ENCODE results near the gene MCEMP1. TPM values are rescaled to one million over a fixed set of nuclear protein-coding genes. Genes with fewer than 3 reads are reported as not detected.
A peak's percentile ranks its signal among the peaks of the same experiment; 100 is the strongest.

MCEMP1 gene
- total and polyA plus RNA-seq, 2 of the 13 experiments (the other 11 are each of a cell fraction or from before 2014, with no cell fraction given), result not detected

- intact Hi-C loops (cut with micrococcal nuclease; ENCODE audit: unreplicated experiment) (no loop called here), in situ Hi-C loops (cut with HindIII; ENCODE audit: extremely low pct_ligation_motif_present, low pct_unique_long_range_greater_than_20kb) (no loop called here)
- no TSS peak for BruUV-seq (replicated peaks)
- peaks cover 9% of the 10 kb centered on the region for H3K79me2 ChIP-seq (ENCODE audit: insufficient read depth, low read length)
- ChIA-PET CTCF (ENCODE audit: low intra/inter-chr PET ratio, low total read pairs) (no interaction called here), POLR2A (interaction anchor here (1.0 kb wide), 1 partner anchor 40 kb away, joined by 5 read pairs; the partner anchor contains the start of gene CAMSAP3)
- H3K36me3 ChIP-seq (replicated peaks in 1 of 2; ENCODE audit: control insufficient read depth in 1 of 2, insufficient read depth in 2 of 2, low read length in 2 of 2), result peaks cover 0 to 1% of the 10 kb centered on the region in 2 experiments; a peak in 2 of 5 replicates
- no peaks in the 10 kb centered on the region for H3K9me3 ChIP-seq (ENCODE audit: low read length)
- H3K9ac ChIP-seq (ENCODE audit: insufficient read depth, low read depth, low read length), result no peak overlapping the region
- FAIRE-seq (no peak), ATAC-seq (no peak), DNase-seq (ENCODE audit: low spot score) (no peak)
- no peak for TF ChIP-seq ZSCAN21 (CRISPR knock-in tag; IDR thresholded peaks at IDR 0.05; ENCODE audit: borderline replicate concordance)
- TF ChIP-seq GATA4 (IDR thresholded peaks at IDR 0.05; ENCODE audit: borderline replicate concordance, low read depth), result no peak
- no peak for TF ChIP-seq ZNF124 (CRISPR knock-in tag; IDR thresholded peaks at IDR 0.05)
- no peak for TF ChIP-seq POLR2G (IDR thresholded peaks at IDR 0.05; ENCODE audit: low read depth, low read length)
- TF ChIP-seq SP5 (CRISPR knock-in tag; IDR thresholded peaks at IDR 0.05; ENCODE audit: borderline replicate concordance, low read depth), result no peak
- no peak for TF ChIP-seq ZNF446 (CRISPR knock-in tag; IDR thresholded peaks at IDR 0.05)
- no peak for TF ChIP-seq ETS1 (CRISPR knock-in tag; IDR thresholded peaks at IDR 0.05)
- no peak for TF ChIP-seq DZIP1 (CRISPR knock-in tag; IDR thresholded peaks at IDR 0.05)
- peaks cover 28% of the 10 kb centered on the region for H3K4me1 ChIP-seq (ENCODE audit: insufficient read depth, low read length)
- H3K4me2 ChIP-seq (ENCODE audit: low read depth, low read length), result peak overlapping the region; percentile 60
- H3K27ac ChIP-seq (ENCODE audit: extremely low read length, insufficient read depth, low read length), result no peak overlapping the region
- H3K27me3 ChIP-seq (ENCODE audit: control insufficient read depth in 1 of 2, insufficient read depth in 2 of 2, low read length in 2 of 2), result no peaks in the 10 kb centered on the region; a peak in 1 of 5 replicates
- H4K20me1 ChIP-seq (ENCODE audit: insufficient read depth, low read length), result no peaks in the 10 kb centered on the region; the same call in 1 of the 2 replicates
- no peak overlapping the region for H3K4me3 ChIP-seq (replicated peaks in 1 of 3; ENCODE audit: insufficient read depth in 1 of 3, low read depth in 2 of 3, low read length in 3 of 3)
- 43% methylated on average over 6 of the region's 6 CpGs for WGBS (ENCODE audit: low lambda C conversion rate)
- no peak overlapping the region for H2AFZ ChIP-seq (ENCODE audit: low read length)
Measured at GRCh38 chr19:7635670-7636069, 41.2 kb upstream of the MCEMP1 start.

All from HepG2 (cell line).